DOHH2 (cell line): ENCODE measurements around the gene SPIN2B.

Experiments used
- EZH2phosphoT487 ChIP-seq: fragments of 200-600 bp; sonication (generic); IDR thresholded peaks from 2 replicates; pipeline ENCODE4 v1.6.1; 2017; ENCODE audit warnings: borderline replicate concordance, mild to moderate bottlenecking, antibody characterized with exemption, low read length, moderate library complexity, mixed read lengths
- TF ChIP-seq, protein P1 (sequence below): fragments of 200-600 bp; sonication (generic); IDR thresholded peaks from one replicate; pipeline ENCODE4 v1.5.1; 2014; ENCODE audit warnings: antibody characterized with exemption, mild to moderate bottlenecking, low read depth, low read length; ENCODE audit not compliant: poor library complexity, severe bottlenecking

DNA sequence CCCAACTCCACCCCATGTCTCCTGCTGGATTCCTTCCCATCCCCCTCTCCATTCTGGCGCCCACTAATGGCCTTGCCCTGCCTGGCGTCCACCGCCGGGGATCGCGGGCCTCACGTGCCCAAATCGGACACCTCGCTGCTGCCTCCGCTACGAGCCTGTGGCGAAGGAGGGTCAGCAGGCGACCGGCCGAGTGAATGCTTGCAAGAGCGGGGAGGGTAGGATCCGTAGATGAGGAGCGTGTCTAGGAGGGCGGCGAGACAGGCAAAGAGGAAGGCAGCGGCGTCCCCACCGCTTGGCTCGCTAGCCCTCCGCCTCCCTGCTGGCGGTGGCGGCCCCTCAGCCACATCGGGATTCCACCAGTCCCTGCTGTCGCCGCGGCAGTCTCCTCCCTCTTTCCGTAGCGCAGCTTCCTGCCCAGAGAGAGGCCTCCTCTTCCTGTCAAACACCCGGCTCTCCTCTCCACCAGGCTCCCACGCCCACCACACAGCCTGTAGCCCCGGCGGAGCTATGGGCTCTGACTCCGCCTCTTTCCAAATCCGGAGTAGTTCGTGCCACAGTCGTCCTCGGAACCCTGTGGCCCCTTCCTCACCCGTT, at the start of gene SPIN2B:
- TF ChIP-seq, protein P1, sequence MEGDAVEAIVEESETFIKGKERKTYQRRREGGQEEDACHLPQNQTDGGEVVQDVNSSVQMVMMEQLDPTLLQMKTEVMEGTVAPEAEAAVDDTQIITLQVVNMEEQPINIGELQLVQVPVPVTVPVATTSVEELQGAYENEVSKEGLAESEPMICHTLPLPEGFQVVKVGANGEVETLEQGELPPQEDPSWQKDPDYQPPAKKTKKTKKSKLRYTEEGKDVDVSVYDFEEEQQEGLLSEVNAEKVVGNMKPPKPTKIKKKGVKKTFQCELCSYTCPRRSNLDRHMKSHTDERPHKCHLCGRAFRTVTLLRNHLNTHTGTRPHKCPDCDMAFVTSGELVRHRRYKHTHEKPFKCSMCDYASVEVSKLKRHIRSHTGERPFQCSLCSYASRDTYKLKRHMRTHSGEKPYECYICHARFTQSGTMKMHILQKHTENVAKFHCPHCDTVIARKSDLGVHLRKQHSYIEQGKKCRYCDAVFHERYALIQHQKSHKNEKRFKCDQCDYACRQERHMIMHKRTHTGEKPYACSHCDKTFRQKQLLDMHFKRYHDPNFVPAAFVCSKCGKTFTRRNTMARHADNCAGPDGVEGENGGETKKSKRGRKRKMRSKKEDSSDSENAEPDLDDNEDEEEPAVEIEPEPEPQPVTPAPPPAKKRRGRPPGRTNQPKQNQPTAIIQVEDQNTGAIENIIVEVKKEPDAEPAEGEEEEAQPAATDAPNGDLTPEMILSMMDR: no peak
- no peak for TF ChIP-seq EZH2phosphoT487
